Omental fat pad (tissue), 4 donors: ENCODE measurements around the gene TIAM2. TPM values are rescaled to one million over a fixed set of nuclear protein-coding genes. Genes with fewer than 3 reads are reported as not detected.

ENCODE experiments used
- ATAC-seq: fragments of 150-250 bp; one replicate; pipeline ENCODE4 v1.9.1; 2016; ENCODE audit warnings: mild to moderate bottlenecking, moderate library complexity; ENCODE audit not compliant: low FRiP score
- DNase-seq: peaks from one replicate; pipeline ENCODE4 v3.0.0-alpha.2; 2019; ENCODE audit warnings: low spot score
- CTCF ChIP-seq, 3 donors: fragments of 450-650 bp; IDR thresholded peaks; one replicate each; pipeline ENCODE4 v1.5.1; 2016 to 2017; ENCODE audit warnings: antibody characterized with exemption in 3 of 3, mild to moderate bottlenecking in 3 of 3, moderate library complexity in 2 of 3
- total RNA-seq, 4 donors: library from RNA; depleted of rRNA; stranded (reverse); fragments of >200 nt; gene quantifications; one replicate each; pipeline ENCODE4 v1.1.0, GENCODE V29; 2016

The TIAM2 gene
- total RNA-seq, 4 donors from 2014 or later, result 4.8 to 10.6 (median 6.4) TPM

DNA sequence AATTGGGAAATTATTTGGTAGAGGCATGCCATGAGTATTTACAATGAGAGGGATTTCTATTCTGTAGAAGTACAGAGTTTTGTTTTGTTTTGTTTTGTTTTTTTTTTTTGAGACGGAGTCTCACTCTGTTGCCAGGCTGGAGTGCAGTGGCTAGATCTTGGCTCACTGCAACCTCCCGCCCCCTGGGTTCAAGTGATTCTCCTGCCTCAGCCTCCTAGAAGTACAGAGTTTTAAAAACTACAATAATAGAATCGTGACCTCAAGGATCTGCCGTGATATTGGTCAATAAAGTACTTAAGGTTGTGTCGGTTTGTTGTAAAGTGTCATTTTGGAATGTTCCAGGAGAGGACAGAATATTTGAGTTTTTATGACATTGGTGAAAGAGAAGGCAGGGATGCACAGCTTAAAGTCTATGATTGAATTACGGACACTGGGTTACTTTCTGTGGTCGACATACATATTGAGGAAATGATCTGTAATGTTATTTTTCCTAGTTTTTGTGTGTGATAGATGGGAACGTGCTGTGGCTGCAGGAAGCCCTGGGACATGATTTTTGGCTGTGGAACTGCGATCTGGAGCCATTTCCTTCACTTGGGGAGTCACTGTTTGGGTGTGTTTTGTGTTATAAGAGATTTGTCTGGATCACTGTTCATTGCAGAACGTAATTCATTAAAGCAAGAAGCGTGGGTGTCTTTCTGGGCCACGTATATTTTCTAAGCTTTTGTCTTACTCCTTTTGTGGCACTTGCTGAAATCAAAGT lies 59.6 kb downstream of the TIAM2 start:
- ATAC-seq (no peak), DNase-seq (no peak)
- TF ChIP-seq CTCF (IDR thresholded peaks at IDR 0.05), result no peak

DNA sequence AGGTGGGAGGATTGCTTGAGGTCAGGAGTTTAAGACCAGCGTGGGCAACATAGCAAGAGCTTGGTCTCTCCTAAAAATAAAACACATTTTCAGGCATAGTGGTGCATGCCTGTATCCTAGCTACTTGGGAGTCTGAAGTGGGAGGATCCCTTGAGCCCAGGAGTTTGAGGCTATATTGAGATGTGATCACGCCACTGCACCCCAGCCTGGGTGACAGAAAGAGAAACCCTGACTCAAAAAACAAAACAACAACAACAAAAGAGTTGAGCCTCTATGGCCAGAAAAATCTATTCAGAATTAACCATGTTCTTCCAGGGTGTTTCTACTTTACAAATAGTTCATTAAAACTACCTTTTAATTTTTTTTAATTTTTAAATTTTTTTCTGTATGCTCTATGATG lies 60.6 kb downstream of the TIAM2 start:
- ATAC-seq (no peak), DNase-seq (no peak)
- no peak for TF ChIP-seq CTCF (IDR thresholded peaks at IDR 0.05)

DNA sequence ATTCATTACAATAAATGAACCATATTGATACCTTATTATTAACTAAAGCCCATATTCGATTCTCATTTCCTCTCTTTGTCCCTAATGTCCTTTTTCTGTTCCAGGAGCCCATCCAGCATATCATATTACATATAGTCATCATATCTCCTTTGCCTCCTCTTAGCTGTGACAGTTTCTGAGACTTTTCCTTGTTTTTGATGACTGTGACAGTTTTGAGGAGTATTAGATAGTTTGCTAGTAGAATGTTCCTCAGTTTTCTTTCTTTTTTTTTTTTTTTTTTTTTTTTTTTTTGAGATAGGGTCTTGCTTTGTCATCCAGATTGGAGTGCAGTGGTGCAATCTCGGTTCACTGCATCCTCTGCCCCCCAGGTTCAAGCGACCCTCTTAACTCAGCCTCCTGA lies 61.6 kb downstream of the TIAM2 start:
- TF ChIP-seq CTCF (IDR thresholded peaks at IDR 0.05), result no peak
- no peak for ATAC-seq
- no peak for DNase-seq

- no peak for TF ChIP-seq CTCF (IDR thresholded peaks at IDR 0.05)
- DNase-seq, result no peak
- ATAC-seq, result no peak
These were observed 66.3 kb downstream of the TIAM2 start for GRCh38 chr6:155061381-155061780.

GRCh38 chr6:155062866-155063341 lies 67.8 kb downstream of the TIAM2 start:
- TF ChIP-seq CTCF (IDR thresholded peaks at IDR 0.05), result no peak
- ATAC-seq (no peak), DNase-seq (no peak)

DNA sequence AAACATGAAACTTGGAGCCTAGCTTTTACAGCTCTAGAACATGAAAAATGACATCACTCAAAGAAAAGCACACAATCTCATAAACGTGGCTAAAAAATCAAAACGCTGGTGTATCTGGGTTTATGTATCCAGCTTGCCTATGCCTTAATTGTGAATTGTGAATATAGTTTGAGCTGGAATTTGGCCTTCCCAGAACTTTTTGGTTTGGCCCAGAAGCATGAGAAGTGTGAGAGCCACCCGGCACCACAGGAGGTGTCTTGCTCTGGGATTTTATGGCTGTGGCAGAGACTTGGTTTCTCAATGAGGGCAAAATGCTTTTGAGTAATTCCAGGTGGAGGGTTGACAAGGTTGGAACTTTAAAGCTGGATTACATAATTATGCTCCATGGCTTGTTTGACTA lies 69.2 kb downstream of the TIAM2 start:
- ATAC-seq (no peak), DNase-seq (no peak)
- TF ChIP-seq CTCF (IDR thresholded peaks at IDR 0.05), result no peak

DNA sequence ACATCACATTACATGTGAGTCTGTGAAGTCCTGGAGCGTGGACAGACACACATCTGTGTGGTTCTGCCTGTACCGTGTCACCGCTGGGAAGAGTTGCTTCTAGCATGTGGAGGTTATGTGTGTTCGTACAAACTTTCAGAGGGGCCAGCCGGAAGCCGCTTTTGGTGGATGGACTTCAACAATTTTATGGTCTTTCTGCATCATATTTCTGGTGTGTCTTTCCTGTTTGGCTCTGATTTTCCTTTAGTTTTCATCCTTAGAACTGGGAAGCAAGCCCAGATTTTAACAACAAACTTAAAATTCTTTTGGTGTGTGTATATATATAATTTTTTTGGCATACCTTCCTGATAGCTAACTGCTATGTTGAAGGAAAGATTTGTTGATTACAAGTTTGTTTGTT lies 71.2 kb downstream of the TIAM2 start:
- ATAC-seq (no peak), DNase-seq (no peak)
- no peak for TF ChIP-seq CTCF (IDR thresholded peaks at IDR 0.05)
